HG03457 (cell line): ENCODE measurements around the gene PDE6A.
"Not testable (repeated sequence)": the region's sequence is repeated elsewhere in the genome, so short reads cannot be mapped to it uniquely, and the experiment has no call there.

Experiments
- ATAC-seq: cut with Tn5 transposase; IDR thresholded peaks from one replicate; pipeline ENCODE4 v1.9.1; 2021; ENCODE audit warnings: moderate number of reproducible peaks; ENCODE audit not compliant: unreplicated experiment

The PDE6A gene

GRCh38 chr5:149898811-149899210 is 45.8 kb downstream of the PDE6A start:
- ATAC-seq = no peak

GRCh38 chr5:149895416-149896345 is 48.9 kb downstream of the PDE6A start:
- no peak for ATAC-seq

- no peak for ATAC-seq
Measured at GRCh38 chr5:149894237-149894636, 50.4 kb downstream of the PDE6A start.

GRCh38 chr5:149893403-149893931 is 51.1 kb downstream of the PDE6A start:
- ATAC-seq = no peak

GRCh38 chr5:149892594-149892993 is 52.0 kb downstream of the PDE6A start:
- no peak for ATAC-seq

GRCh38 chr5:149888280-149888679 is 56.3 kb downstream of the PDE6A start:
- ATAC-seq = no peak

GRCh38 chr5:149887622-149888183 is 56.9 kb downstream of the PDE6A start:
- no peak for ATAC-seq

- no peak for ATAC-seq
Measured at GRCh38 chr5:149886692-149887470, 57.7 kb downstream of the PDE6A start.

GRCh38 chr5:149886060-149886459 is 58.5 kb downstream of the PDE6A start:
- ATAC-seq = no peak

- ATAC-seq = no peak
Measured at GRCh38 chr5:149885513-149885912, 59.1 kb downstream of the PDE6A start.

- ATAC-seq = no peak
Measured at GRCh38 chr5:149883550-149883949, 61.0 kb downstream of the PDE6A start.

- not testable (repeated sequence) for ATAC-seq
Measured at GRCh38 chr5:149882633-149883032, 62.0 kb downstream of the PDE6A start.

GRCh38 chr5:149881874-149882273 is 62.7 kb downstream of the PDE6A start:
- no peak for ATAC-seq

- no peak for ATAC-seq
Measured at GRCh38 chr5:149881069-149881622, 63.4 kb downstream of the PDE6A start.

GRCh38 chr5:149879593-149879992 is 65.0 kb downstream of the PDE6A start:
- not testable (repeated sequence) for ATAC-seq

- ATAC-seq = no peak
Measured at GRCh38 chr5:149878371-149878770, 66.2 kb downstream of the PDE6A start.

GRCh38 chr5:149873896-149874295 is 70.7 kb downstream of the PDE6A start:
- ATAC-seq = no peak

- no peak for ATAC-seq
Measured at GRCh38 chr5:149872351-149873040, 72.1 kb downstream of the PDE6A start.

GRCh38 chr5:149871471-149871870 is 73.1 kb downstream of the PDE6A start:
- no peak for ATAC-seq

- no peak for ATAC-seq
Measured at GRCh38 chr5:149870697-149871096, 73.9 kb downstream of the PDE6A start.
